Liver (tissue), 9 donors: ENCODE data around the gene CELSR2. TPM values are rescaled to one million over a fixed set of nuclear protein-coding genes. Genes with fewer than 3 reads are reported as not detected.

Experiments
- DNase-seq: peaks from one replicate; pipeline ENCODE4 v3.0.0-alpha.2; 2017; ENCODE audit warnings: low spot score
- H3K27ac ChIP-seq, 2 donors: one replicate each; pipeline ENCODE4 v1.7.0; 2013; ENCODE audit warnings: inconsistent platforms in 2 of 2, low read length in 2 of 2, control low read depth in 1 of 2, low read depth in 1 of 2, mild to moderate bottlenecking in 1 of 2
- H3K27me3 ChIP-seq, 4 donors: one replicate each; pipeline versions ENCODE4 v1.6.1 to v1.7.0; 2013; ENCODE audit warnings: low read length in 3 of 4, inconsistent platforms in 1 of 4, mild to moderate bottlenecking in 1 of 4, moderate library complexity in 1 of 4; ENCODE audit not compliant: control insufficient read depth in 4 of 4, insufficient read depth in 4 of 4
- H3K36me3 ChIP-seq, 4 donors: one replicate each; pipeline versions ENCODE4 v1.6.1 to v1.7.0; 2013; ENCODE audit warnings: low read length in 3 of 4, mild to moderate bottlenecking in 3 of 4, low read depth in 1 of 4, moderate library complexity in 1 of 4; ENCODE audit not compliant: control insufficient read depth in 4 of 4, insufficient read depth in 3 of 4
- H3K4me1 ChIP-seq, 4 donors: one replicate each; pipeline versions ENCODE4 v1.6.1 to v1.7.0; 2013; ENCODE audit warnings: low read length in 3 of 4, mild to moderate bottlenecking in 3 of 4, moderate library complexity in 1 of 4; ENCODE audit not compliant: control insufficient read depth in 4 of 4, insufficient read depth in 4 of 4
- H3K4me3 ChIP-seq, 3 donors: one replicate each; pipeline versions ENCODE4 v1.6.1 to v1.7.0; 2013; ENCODE audit warnings: low read length in 3 of 3, control low read depth in 1 of 3, low read depth in 1 of 3, mild to moderate bottlenecking in 1 of 3
- H3K9ac ChIP-seq, 2 donors: one replicate each; pipeline ENCODE4 v1.7.0; 2013; ENCODE audit warnings: low read length in 2 of 2, mild to moderate bottlenecking in 2 of 2, moderate library complexity in 2 of 2, control low read depth in 1 of 2, low read depth in 1 of 2
- H3K9me3 ChIP-seq, 4 donors: one replicate each; pipeline versions ENCODE4 v1.6.1 to v1.7.0; 2013; ENCODE audit warnings: low read length in 3 of 4; ENCODE audit not compliant: control insufficient read depth in 4 of 4
- ATF3 ChIP-seq: IDR thresholded peaks from 2 replicates; pipeline ENCODE4 v1.6.1; 2016; ENCODE audit warnings: antibody characterized with exemption
- CTCF ChIP-seq: fragments of 150-350 bp; IDR thresholded peaks from 2 replicates; pipeline ENCODE4 v1.5.1; 2017; ENCODE audit warnings: improper control_type of control experiment, low read depth, low read length; ENCODE audit not compliant: missing input control
- EGR1 ChIP-seq, 2 donors: IDR thresholded peaks; 2 replicates each; pipeline ENCODE4 v1.6.1; 2016 to 2018; ENCODE audit warnings: antibody characterized with exemption in 2 of 2, low read depth in 2 of 2
- FOXA1 ChIP-seq: IDR thresholded peaks from 2 replicates; pipeline ENCODE4 v1.6.1; 2016; ENCODE audit warnings: antibody characterized with exemption
- FOXA2 ChIP-seq: IDR thresholded peaks from 2 replicates; pipeline ENCODE4 v1.6.1; 2016; ENCODE audit warnings: antibody characterized with exemption
- GABPA ChIP-seq, 2 donors: IDR thresholded peaks in 1 of 2; conservative IDR thresholded peaks in 1 of 2; 2 replicates each; pipeline ENCODE4 v1.6.1; 2016; ENCODE audit warnings: antibody characterized with exemption in 2 of 2, mild to moderate bottlenecking in 1 of 2, moderate library complexity in 1 of 2
- HNF4A ChIP-seq, 2 donors: conservative IDR thresholded peaks; 2 replicates each; pipeline ENCODE4 v1.6.1; 2016; ENCODE audit warnings: antibody characterized with exemption in 2 of 2, mild to moderate bottlenecking in 2 of 2
- HNF4G ChIP-seq: IDR thresholded peaks from 2 replicates; pipeline ENCODE4 v1.6.1; 2016; ENCODE audit warnings: antibody characterized with exemption
- JUND ChIP-seq, 2 donors: IDR thresholded peaks; 2 replicates each; pipeline ENCODE4 v1.6.1; 2016; ENCODE audit warnings: antibody characterized with exemption in 2 of 2
- MAX ChIP-seq: IDR thresholded peaks from 2 replicates; pipeline ENCODE4 v1.6.1; 2016; ENCODE audit warnings: antibody characterized with exemption
- NR2F2 ChIP-seq: IDR thresholded peaks from 2 replicates; pipeline ENCODE4 v1.6.1; 2016; ENCODE audit warnings: antibody characterized with exemption
- RAD21 ChIP-seq, 2 donors: IDR thresholded peaks; 2 replicates each; pipeline ENCODE4 v1.6.1; 2016; ENCODE audit warnings: antibody characterized with exemption in 2 of 2, mild to moderate bottlenecking in 2 of 2
- REST ChIP-seq: IDR thresholded peaks from 2 replicates; pipeline ENCODE4 v1.6.1; 2016; ENCODE audit warnings: antibody characterized with exemption, mild to moderate bottlenecking
- RXRA ChIP-seq, 2 donors: IDR thresholded peaks; 2 replicates each; pipeline ENCODE4 v1.6.1; 2017 to 2018; ENCODE audit warnings: antibody characterized with exemption in 2 of 2, mild to moderate bottlenecking in 1 of 2
- SP1 ChIP-seq: IDR thresholded peaks from 2 replicates; pipeline ENCODE4 v1.6.1; 2018; ENCODE audit warnings: antibody characterized with exemption, mild to moderate bottlenecking
- TAF1 ChIP-seq: conservative IDR thresholded peaks from 2 replicates; pipeline ENCODE4 v1.6.1; 2016; ENCODE audit warnings: antibody characterized with exemption, mild to moderate bottlenecking
- YY1 ChIP-seq: IDR thresholded peaks from 2 replicates; pipeline ENCODE4 v1.6.1; 2016; ENCODE audit warnings: antibody characterized with exemption, mild to moderate bottlenecking
- ZBTB33 ChIP-seq: IDR thresholded peaks from 2 replicates; pipeline ENCODE4 v1.6.1; 2016; ENCODE audit warnings: antibody characterized with exemption
- WGBS: extraction: QIAGEN DNeasy Blood & Tissue Kit; methylation state at CpG from one replicate; pipeline ENCODE4 v1.1.7; 2013; 5-methylcytosine and 5-hydroxymethylcytosine counted together
- polyA plus RNA-seq, 2 donors: library from polyadenylated mRNA; stranded (reverse) in 1 of 2; unstranded in 1 of 2; fragments of 200-250 nt in 1 of 2; fragments of >200 nt in 1 of 2; fragmentation: Nextera tagmentation in 1 of 2; extraction: Ambion mirVana in 1 of 2; gene quantifications; one replicate each; pipeline versions ENCODE4 v1.2.1 to v1.2.3, GENCODE V29; 2013 to 2015
- total RNA-seq, 2 donors: library from RNA; depleted of rRNA; stranded (reverse); fragments of >200 nt; gene quantifications; one replicate each; pipeline ENCODE4 v1.2.3, GENCODE V29; 2014
- donor health status: healthy.
- donor health status: healthy.
- donor health status: healthy.
- donor health status: healthy.
- donor health status: healthy.

The CELSR2 gene
- total and polyA plus RNA-seq, 4 donors = 0.73 to 1.6 (median 1.2) TPM

GRCh38 chr1:109243221-109243620 is 6.1 kb upstream of the CELSR2 start:
- Histone ChIP-seq H3K27me3 (no peaks in the 10 kb centered on the region), H3K9ac (no peak overlapping the region)
- DNase-seq = no peak

GRCh38 chr1:109243860-109244552 is 5.3 kb upstream of the CELSR2 start:
- H3K27ac ChIP-seq = no peak overlapping the region
- no peak overlapping the region for H3K4me3 ChIP-seq
- WGBS = 87% methylated on average over 8 of the region's 8 CpGs
- H3K4me1 ChIP-seq = peaks cover 0 to 16% (median 6%) of the 10 kb centered on the region in 4 donors
- H3K9ac ChIP-seq = no peak overlapping the region
- H3K27me3 ChIP-seq = no peaks in the 10 kb centered on the region
- H3K9me3 ChIP-seq = no peaks in the 10 kb centered on the region
- peaks cover 0 to 2% (median under 1%) of the 10 kb centered on the region in 4 donors for H3K36me3 ChIP-seq
- DNase-seq = no peak
- TF ChIP-seq NR2F2 (no peak), RXRA (IDR thresholded peaks at IDR 0.05) (no peak), YY1 (no peak), TAF1 (no peak), HNF4A (conservative IDR thresholded peaks at IDR 0.05) (no peak), FOXA2 (no peak), EGR1 (IDR thresholded peaks at IDR 0.05; ENCODE audit: low read depth in 2 of 2) (no peak), GABPA (IDR thresholded peaks at IDR 0.05 in 1 of 2, conservative IDR thresholded peaks at IDR 0.05 in 1 of 2) (no peak), SP1 (no peak), JUND (IDR thresholded peaks at IDR 0.05) (no peak), ATF3 (no peak), HNF4G (no peak), REST (no peak), CTCF (no peak), RAD21 (IDR thresholded peaks at IDR 0.05) (no peak), ZBTB33 (no peak), MAX (no peak)

More at GRCh38 chr1:109243221-109243620, 6.1 kb upstream of the CELSR2 start:
- H3K27ac ChIP-seq = no peak overlapping the region
- 83% methylated on average over 5 of the region's 5 CpGs for WGBS
- peaks cover 0 to 16% (median 5%) of the 10 kb centered on the region in 4 donors for H3K4me1 ChIP-seq
- TF ChIP-seq CTCF = no peak
- TF ChIP-seq NR2F2 = no peak
- TF ChIP-seq FOXA1 = no peak
- TF ChIP-seq JUND (IDR thresholded peaks at IDR 0.05) = no peak
- no peak for TF ChIP-seq ATF3
- H3K4me3 ChIP-seq = no peak overlapping the region
- H3K9me3 ChIP-seq = no peaks in the 10 kb centered on the region
- H3K36me3 ChIP-seq = peaks cover 0 to 10% (median 4%) of the 10 kb centered on the region in 4 donors
